22Rv1 (cell line): ENCODE data around the gene FKBP11.
A peak's percentile ranks its signal among the peaks of the same experiment; 100 is the strongest.

Source experiments
- H3K27ac ChIP-seq: fragments of 450-650 bp; 2 replicates; pipeline ENCODE4 v1.5.1; 2017
- CTCF ChIP-seq: fragments of 450-650 bp; IDR thresholded peaks from 2 replicates; pipeline ENCODE4 v1.5.1; 2017; ENCODE audit warnings: mild to moderate bottlenecking
- ZFX ChIP-seq: fragments of 450-650 bp; IDR thresholded peaks from 2 replicates; pipeline ENCODE4 v1.6.1; 2017; ENCODE audit warnings: antibody characterized with exemption, borderline replicate concordance

The FKBP11 gene

GRCh38 chr12:48961331-48961730 lies 36.0 kb upstream of the FKBP11 start:
- TF ChIP-seq CTCF (no peak), ZFX (no peak)
- H3K27ac ChIP-seq, result no peak overlapping the region

- no peak for TF ChIP-seq CTCF
- no peak for TF ChIP-seq ZFX
- H3K27ac ChIP-seq, result no peak overlapping the region
Measured at GRCh38 chr12:48960834-48961233, 35.5 kb upstream of the FKBP11 start.

- peak overlapping the region; percentile 85 for H3K27ac ChIP-seq
- no peak for TF ChIP-seq CTCF
- no peak for TF ChIP-seq ZFX
Measured at GRCh38 chr12:48958049-48958388, 32.7 kb upstream of the FKBP11 start.

- TF ChIP-seq CTCF (0 out of 2 replicates have a peak, but pooled peaks have one; percentile 9), ZFX (no peak)
Measured at GRCh38 chr12:48957141-48958048, 32.1 kb upstream of the FKBP11 start, which contains the start of gene ARF3. ARF3 (minus strand) TSS chr12:48957487; CDS start chr12:48941095, 16,392 bp downstream.

GRCh38 chr12:48956279-48957140 lies 31.2 kb upstream of the FKBP11 start:
- peak overlapping the region; percentile 85 for H3K27ac ChIP-seq
- TF ChIP-seq CTCF, result peak; percentile 33; the same call in 1 of the 2 replicates
- no peak for TF ChIP-seq ZFX

More at GRCh38 chr12:48957141-48958048, 32.1 kb upstream of the FKBP11 start, which contains the start of gene ARF3:
- peak within 1 kb of the TSS; percentile 85 for H3K27ac ChIP-seq

- TF ChIP-seq ZFX (no peak), CTCF (no peak)
- no peak overlapping the region for H3K27ac ChIP-seq
Measured at GRCh38 chr12:48954841-48955501, 29.7 kb upstream of the FKBP11 start.
